HepG2 (cell line): Measurements from ENCODE around the gene IPO5. TPM values are rescaled to one million over a fixed set of nuclear protein-coding genes. Genes with fewer than 3 reads are reported as not detected.

Experiments
- FOXP4 ChIP-seq: sonication (generic); formaldehyde crosslinking; IDR thresholded peaks from 2 replicates; pipeline ENCODE4 v1.4.0; 2020; ENCODE audit warnings: missing genetic modification reagents
- GABPA ChIP-seq, 2 experiments: IDR thresholded peaks; 2 replicates each; pipeline ENCODE4 v1.6.1; 2011 to 2016; ENCODE audit warnings: low read depth in 2 of 2, low read length in 1 of 2, missing biosample characterization in 1 of 2, missing genetic modification characterization in 1 of 2
- SMAD1 ChIP-seq: sonication (generic); formaldehyde crosslinking; IDR thresholded peaks from 2 replicates; pipeline ENCODE4 v1.4.0; 2020; ENCODE audit warnings: missing genetic modification reagents, low read depth, mild to moderate bottlenecking, borderline replicate concordance
- WIZ ChIP-seq: sonication (generic); formaldehyde crosslinking; IDR thresholded peaks from 2 replicates; pipeline ENCODE4 v1.5.1; 2020; ENCODE audit warnings: mild to moderate bottlenecking, missing genetic modification reagents
- polyA plus RNA-seq, 8 experiments: library from polyadenylated mRNA; depleted of rRNA in 3 of 8; stranded (reverse) in 7 of 8; unstranded in 1 of 8; fragments of >200 nt; fragmentation: Illumina TruSeq in 4 of 8; extraction: Trizol in 4 of 8; gene quantifications; 2 replicates each; pipeline versions ENCODE4 v1.2.1 to v1.2.3, GENCODE V29; 2011 to 2016; ENCODE audit warnings: low read depth in 4 of 8, missing spikeins in 1 of 8, mixed read lengths in 1 of 8; ENCODE audit not compliant: insufficient read depth in 1 of 8
- total RNA-seq, 5 experiments: library from RNA; depleted of rRNA; stranded (reverse); fragments of >200 nt; fragmentation: Illumina TruSeq; extraction: Trizol; gene quantifications; 2 replicates each; pipeline ENCODE4 v1.2.3, GENCODE V29; 2016; ENCODE audit warnings: low read depth in 1 of 5
- TF ChIP-seq, protein P1 (sequence below): IDR thresholded peaks from 2 replicates; pipeline ENCODE4 v1.6.1; 2016; ENCODE audit warnings: low read depth, missing genetic modification reagents, missing compliant biosample characterization

IPO5 gene
- total and polyA plus RNA-seq, 2 of the 13 experiments (the other 11 are each of a cell fraction or from before 2014, with no cell fraction given): 155 to 242 TPM

- TF ChIP-seq, protein P1, sequence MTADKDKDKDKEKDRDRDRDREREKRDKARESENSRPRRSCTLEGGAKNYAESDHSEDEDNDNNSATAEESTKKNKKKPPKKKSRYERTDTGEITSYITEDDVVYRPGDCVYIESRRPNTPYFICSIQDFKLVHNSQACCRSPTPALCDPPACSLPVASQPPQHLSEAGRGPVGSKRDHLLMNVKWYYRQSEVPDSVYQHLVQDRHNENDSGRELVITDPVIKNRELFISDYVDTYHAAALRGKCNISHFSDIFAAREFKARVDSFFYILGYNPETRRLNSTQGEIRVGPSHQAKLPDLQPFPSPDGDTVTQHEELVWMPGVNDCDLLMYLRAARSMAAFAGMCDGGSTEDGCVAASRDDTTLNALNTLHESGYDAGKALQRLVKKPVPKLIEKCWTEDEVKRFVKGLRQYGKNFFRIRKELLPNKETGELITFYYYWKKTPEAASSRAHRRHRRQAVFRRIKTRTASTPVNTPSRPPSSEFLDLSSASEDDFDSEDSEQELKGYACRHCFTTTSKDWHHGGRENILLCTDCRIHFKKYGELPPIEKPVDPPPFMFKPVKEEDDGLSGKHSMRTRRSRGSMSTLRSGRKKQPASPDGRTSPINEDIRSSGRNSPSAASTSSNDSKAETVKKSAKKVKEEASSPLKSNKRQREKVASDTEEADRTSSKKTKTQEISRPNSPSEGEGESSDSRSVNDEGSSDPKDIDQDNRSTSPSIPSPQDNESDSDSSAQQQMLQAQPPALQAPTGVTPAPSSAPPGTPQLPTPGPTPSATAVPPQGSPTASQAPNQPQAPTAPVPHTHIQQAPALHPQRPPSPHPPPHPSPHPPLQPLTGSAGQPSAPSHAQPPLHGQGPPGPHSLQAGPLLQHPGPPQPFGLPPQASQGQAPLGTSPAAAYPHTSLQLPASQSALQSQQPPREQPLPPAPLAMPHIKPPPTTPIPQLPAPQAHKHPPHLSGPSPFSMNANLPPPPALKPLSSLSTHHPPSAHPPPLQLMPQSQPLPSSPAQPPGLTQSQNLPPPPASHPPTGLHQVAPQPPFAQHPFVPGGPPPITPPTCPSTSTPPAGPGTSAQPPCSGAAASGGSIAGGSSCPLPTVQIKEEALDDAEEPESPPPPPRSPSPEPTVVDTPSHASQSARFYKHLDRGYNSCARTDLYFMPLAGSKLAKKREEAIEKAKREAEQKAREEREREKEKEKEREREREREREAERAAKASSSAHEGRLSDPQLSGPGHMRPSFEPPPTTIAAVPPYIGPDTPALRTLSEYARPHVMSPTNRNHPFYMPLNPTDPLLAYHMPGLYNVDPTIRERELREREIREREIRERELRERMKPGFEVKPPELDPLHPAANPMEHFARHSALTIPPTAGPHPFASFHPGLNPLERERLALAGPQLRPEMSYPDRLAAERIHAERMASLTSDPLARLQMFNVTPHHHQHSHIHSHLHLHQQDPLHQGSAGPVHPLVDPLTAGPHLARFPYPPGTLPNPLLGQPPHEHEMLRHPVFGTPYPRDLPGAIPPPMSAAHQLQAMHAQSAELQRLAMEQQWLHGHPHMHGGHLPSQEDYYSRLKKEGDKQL (CRISPR knock-in tag): no peak
- TF ChIP-seq SMAD1 (CRISPR knock-in tag): no peak
- no peak for TF ChIP-seq WIZ (CRISPR knock-in tag)
- no peak for TF ChIP-seq GABPA (IDR thresholded peaks at IDR 0.05; ENCODE audit: low read depth, low read length)
- no peak for TF ChIP-seq GABPA (CRISPR knock-in tag; IDR thresholded peaks at IDR 0.05; ENCODE audit: low read depth)
- no peak for TF ChIP-seq FOXP4
Measured at GRCh38 chr13:97936036-97936435, 17.4 kb upstream of the IPO5 start (continued).
